SKM-1 (cell line): ENCODE data around the gene MCU.
"Not testable (repeated sequence)": the region's sequence is repeated elsewhere in the genome, so short reads cannot be mapped to it uniquely, and the experiment has no call there.

ENCODE experiments used
- DNase-seq: peaks from one replicate; lab custom pipeline; 2025; ENCODE audit not compliant: unreplicated experiment; lab: John Stamatoyannopoulos, UW

Gene MCU

DNA sequence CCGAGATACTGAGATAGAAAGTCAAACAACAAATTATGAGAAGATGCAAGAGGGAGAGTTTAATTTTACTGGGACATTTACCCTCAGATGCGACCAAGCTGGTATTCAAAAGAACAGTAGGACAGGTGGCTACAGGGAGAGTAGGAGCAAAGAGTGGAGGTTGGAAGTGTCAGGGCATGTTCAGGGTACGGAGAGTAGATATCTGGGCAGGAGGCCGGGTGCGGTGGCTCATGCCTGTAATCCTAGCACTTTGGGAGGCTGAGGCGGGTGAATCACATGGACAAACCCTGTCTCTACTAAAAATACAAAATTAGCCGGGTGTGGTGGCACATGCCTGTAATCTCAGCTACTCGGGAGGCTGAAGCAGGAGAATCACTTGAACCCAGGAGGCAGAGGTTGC, 5.5 kb upstream of the MCU start:
- DNase-seq, result not testable (repeated sequence)

DNA sequence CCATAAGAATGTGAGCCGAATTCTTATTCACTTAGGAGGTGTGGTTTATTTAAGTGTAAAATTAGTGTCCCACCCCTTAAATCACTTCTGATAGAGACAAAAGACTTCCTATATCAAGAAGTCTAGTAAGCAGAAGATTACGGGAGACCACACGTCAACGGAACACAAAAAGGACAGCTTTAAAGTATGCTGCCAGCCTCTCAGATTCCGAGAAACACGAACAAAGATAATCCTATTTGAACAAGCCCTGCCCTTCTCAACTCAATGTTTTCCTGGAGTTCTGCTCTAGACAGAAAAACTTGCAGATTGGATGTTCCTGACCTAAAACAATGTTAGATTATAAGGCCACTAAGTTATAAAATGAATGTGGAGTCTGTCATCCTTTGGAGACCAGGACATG, 4.9 kb upstream of the MCU start:
- no peak for DNase-seq

GRCh38 chr10:72688208-72688651, 3.7 kb upstream of the MCU start:
- DNase-seq, result no peak

- no peak for DNase-seq
Observed at GRCh38 chr10:72689660-72690059, 2.3 kb upstream of the MCU start.

DNA sequence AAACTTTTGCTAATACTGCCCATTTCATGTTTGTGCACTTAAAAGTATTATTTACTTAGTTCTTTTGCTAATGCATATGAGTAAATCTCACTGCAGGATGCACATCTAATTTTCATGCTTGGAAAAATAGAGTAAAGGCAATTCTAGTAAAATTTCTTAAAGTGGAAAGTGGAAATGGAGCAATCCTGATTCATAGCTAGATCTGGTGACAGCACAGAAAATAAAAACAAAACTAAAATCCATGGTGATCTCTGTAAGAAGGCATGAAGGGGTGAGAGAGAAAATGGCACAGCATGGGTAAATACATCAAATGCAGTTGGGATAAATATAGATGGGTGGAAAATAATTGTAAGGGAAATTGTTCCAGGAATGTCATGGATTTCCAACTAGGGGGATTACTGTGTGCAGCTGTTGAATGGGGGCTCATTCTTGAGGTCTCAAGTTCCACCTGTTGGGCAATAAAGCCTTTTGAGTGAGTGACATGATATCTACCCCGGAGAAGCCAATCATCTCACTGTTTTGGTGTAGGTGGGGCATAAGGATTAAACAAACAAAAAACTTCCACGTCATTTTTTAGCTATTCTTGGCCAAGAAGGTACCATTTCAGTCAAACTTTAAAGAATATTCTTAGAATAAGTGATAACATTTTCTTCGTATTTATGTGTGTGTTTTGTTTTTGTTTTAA, 1.7 kb upstream of the MCU start:
- no peak for DNase-seq

DNA sequence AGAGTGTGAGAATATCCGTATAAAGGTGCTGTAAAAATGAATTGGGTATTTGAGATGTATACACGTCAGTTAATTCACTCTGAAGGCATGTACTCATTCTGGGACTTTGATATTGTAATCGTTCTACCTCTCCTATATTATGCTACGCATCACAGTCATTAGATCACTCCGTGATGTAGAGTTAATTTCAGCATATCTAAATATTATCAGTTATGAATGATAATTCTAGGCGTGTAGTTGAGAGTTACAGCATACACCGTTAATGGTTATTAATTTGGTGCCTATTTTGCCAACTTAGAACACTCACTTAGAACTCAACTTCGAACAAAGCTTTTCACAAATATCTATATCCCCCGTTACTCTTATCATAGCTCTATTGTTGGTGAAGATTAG, 477 bp upstream of the MCU start:
- no peak for DNase-seq

- no peak for DNase-seq
Observed at GRCh38 chr10:72692744-72692993, 726 bp downstream of the MCU start.

DNA sequence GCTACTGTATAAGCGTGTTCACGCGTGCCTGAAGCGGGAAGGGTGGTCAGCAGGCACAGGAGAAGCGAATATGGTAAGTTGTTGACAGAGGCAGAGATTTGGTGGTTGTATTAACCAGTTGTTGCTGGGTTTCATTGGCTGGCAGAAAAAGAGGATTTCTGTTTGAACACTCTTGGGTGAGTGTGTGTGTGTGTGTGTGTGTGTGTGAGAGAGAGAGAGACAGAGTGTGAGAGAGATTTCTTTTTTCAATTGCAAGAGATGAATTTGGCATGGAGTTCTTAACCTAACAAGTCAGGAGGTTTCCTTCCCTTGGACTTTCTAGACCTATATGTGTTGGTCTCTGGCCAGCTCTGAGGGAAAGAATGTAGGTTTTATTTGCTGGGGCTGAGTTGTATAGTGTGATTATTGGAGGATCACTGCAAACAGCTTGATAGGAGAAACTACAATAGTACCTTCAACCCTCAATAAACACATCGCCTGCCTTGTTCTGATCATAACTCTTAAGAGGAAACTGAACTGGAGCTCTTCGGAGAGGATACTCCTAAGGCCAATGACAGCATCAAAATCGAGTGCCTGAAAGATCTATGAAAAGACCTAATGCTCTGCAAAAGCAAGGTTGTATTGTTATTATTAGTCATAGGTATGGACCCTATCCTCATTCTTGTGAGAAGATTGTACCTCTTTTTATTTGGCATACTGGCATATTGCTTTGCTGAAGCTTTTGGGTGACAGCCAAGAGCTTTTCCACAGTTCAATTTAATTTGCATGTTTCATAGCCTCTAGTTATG, 1.2 kb downstream of the MCU start:
- no peak for DNase-seq

DNA sequence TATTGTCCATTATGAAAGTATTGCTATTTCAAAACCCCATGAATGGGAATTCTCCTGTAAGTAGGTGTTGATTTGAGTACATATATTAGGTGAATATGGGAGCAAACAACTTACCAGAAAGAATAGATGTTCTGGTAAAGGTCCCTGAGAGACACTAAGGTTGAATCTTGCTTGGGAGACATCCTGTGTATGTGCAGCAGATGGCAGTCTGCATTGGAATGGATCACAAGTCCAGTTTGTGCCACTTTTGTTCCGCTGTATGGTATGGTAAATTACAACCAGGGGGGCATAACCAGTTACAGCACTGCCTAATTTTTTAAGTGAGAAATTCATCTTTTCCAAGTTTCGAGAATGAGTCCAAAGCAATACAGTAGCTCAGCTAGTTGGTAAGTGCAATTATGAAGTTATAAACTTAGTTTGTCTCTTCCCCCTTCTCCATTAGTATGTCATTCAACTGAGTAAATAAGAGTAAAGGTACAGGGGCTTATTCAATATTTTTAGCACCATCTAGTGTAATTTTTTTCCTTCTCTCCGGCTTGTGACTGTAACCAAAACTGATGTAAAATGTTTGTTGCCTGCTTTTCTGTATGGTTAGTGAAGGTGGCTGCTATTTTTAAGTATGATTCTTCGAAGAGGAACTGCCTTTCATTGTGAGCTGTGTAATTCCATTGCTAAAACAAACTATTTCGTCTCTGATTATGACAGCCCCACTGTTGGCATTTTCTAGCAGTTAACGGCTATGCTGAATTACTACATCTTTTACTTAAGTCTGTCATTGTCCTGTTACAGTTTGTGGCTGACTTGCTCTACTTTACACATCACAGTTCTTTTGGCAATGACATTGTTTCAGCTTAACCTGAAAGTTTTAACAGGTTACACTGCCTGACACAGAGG, 2.8 kb downstream of the MCU start:
- DNase-seq, result peak; percentile 75

DNA sequence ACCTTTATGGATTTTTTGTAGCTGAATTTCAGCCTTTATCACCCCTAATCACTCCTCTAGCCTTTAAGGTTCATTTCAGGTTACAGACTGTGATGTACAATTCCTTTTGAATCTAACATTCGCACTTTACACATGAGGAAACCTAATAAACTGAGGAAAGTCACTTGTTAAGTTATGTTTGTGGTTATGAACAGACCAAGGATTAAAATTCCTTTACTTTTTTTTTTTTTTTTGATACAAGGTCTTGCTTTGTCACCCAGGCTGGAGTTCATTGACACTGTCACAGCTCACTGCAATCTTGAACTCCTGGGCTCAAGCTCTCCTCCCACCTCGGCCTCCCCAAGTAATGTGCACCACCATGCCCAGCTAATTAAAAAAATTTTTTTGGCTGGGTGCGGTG, 3.6 kb downstream of the MCU start:
- no peak for DNase-seq

DNA sequence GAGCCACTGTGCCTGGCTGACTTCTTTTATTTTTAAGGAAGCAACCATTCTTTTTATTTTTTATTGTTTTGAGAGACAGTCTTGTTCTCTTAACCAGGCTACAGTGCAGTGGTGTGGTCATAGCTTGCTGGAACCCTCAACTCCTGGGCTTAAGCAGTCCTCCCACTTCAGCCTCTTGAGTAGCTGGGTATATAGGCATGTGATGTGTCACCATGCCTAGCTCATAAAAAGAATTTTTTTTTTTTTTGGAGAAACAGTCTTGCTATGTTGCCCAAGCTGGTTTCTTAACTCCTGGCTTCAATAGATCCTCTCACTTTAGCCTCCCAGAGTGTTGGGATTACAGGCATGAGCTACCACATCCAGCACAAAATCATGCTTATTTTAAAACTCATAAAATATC, 5.8 kb downstream of the MCU start:
- no peak for DNase-seq

DNA sequence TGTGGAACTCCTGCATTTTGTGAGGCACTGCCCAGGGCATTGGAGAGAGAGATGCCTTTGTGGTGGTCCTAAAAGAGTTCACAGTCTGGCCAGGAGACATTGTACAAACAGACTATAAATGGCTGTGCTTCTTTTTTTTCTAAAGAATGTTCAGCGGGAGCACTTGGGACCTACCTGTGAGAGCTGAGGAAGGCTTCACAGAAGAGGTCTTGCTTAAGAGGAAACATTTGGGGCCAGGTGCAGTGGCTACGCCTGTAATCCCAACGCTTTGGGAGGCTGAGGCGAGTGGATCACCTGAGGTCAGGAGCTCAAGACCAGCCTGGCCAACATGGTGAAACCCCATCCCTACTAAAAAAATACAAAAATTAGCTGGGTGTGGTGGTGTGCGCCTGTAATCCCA, 10.5 kb downstream of the MCU start:
- DNase-seq, result not testable (repeated sequence)

GRCh38 chr10:72702868-72703581, 11.1 kb downstream of the MCU start:
- DNase-seq, result no peak

- DNase-seq, result no peak
Observed at GRCh38 chr10:72704117-72704516, 12.2 kb downstream of the MCU start.

DNA sequence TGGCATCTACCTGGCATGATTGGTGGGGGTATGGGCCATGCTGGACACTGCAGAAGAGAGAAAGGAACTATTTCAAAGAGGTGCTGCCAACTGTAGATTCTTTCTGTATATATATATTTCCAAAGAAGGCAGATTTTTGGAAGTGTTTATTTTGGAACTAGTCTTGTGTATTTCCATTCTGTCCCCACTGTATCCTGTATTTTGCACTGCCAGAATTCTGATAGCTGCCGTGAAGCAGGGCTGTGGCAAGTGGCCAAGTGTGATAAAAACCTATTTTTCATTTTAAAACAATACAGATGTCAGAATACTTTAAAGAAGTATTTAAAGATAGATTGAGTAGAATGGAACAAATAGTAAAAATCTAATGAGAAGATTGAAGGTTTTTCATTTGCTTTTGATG, 17.1 kb downstream of the MCU start:
- no peak for DNase-seq

GRCh38 chr10:72712136-72712535, 20.2 kb downstream of the MCU start:
- DNase-seq, result no peak

DNA sequence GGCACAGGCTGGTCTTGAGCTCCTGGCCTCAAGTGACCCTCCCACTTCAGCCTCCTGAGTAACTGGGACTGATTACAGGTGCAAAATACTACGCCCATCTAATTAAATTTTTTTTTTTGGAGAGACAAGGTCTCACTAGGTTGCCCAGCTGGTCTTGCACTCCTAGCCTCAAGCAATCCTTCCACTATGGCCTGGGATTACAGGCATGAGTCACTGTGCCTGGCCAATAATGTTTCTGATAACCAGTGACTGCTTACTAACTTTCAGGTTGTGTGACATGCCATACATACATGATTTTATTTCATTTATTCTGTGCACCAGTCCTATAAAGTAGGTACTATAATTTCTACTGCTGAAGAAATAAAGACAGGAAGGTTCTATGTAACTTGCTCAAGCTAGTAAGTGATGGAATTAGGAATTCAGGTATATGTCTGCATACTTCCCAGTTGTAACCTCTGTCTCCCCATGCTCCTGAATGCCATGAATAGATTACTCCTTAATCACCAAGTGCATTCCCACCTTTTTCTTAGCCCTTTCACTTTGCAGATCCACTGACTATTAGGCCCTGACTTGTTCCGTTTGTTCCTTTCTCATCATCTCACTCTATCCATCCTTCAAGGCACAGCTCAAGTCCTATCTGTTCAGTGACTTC, 28.1 kb downstream of the MCU start:
- no peak for DNase-seq

DNA sequence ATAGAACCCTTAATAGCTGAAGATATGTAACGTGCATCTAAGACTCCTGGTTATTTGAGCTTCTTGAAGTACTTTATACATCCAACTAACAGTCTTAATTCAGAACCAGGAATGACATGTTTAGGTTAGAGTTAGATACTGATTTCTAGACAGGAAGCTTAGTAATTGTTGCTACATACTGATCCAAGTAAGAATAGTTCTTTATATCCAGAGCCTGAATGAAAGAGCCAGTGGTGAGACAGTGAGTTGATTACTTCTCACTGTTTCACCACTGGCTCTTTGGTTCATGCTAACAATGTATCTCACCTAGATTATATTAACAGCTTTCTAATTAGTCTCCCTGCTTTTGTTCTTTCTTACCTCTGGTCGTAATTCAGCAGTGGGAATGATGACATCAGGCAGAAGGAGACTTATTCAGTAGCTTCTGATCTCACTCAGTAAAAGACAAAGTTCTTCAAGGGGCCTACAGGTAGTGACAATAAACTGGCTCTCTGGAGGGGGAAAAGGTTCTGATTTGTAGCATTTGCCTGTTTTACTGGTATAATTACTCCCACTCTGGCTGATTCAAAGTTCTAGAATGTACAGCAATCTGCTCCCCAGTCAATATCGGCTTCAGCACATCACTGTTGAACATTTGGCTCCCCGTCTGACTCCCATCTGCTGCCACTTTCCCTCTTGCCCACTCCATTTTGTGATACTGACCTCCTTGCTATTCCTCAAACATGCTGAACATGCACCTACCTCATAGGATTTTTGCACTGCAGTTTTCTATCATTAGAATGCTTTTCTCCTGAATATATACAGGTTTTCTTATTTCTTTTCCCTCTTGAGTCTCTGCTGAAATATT, 29.1 kb downstream of the MCU start:
- no peak for DNase-seq

DNA sequence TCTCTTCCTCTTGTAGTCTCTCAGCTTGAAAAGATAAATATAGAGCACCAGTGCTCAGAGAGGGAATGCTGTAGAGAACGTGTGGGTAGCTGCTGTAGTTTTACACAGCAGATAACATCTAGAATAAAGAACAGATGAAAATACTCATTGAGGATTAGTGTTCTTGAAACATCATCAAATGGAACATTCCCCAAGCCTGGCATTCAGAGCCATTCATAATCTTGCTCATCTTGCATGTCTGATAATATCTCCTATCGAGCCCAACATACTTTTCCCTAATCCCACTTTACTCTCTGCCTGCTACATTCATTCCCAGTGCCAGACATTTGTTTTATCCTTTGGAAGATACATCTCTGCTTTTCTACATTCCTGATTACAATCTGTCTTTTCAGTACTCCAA, 35.2 kb downstream of the MCU start:
- DNase-seq, result no peak

DNA sequence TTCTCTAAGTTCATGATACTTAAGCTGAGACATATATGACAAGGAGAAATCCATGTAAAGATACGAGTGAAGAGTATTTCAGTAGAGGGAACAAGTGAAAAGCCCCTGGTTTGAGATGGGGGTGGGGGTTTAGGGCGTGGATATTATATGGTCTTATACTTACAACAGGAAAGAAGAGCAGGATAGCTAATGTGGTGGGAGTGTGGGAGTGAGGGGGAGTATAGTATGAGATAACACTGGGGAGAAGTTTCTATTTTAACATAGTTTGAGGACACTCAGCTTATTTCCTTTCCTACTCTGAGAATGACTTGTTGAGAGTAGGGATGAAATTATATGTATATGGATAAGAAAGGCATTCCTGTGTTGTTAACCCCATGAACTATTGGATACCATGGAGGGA, 36.5 kb downstream of the MCU start:
- DNase-seq, result no peak
